A549 (cell line): Measurements from ENCODE around the gene C1orf146.

Source experiments
- JUNB ChIP-seq: fragments of >200 bp; sonication (Bioruptor Twin); formaldehyde crosslinking; IDR thresholded peaks from 2 replicates; pipeline ENCODE4 v1.6.1; 2016
- KDM1A ChIP-seq: fragments of 200-600 bp; sonication (generic); IDR thresholded peaks from 2 replicates; pipeline ENCODE4 v1.6.1; 2016; ENCODE audit warnings: low read depth, mild to moderate bottlenecking
- MAX ChIP-seq: IDR thresholded peaks from 2 replicates; pipeline ENCODE4 v1.6.1; 2012
- RCOR1 ChIP-seq: fragments of 150-350 bp; IDR thresholded peaks from 2 replicates; pipeline ENCODE4 v1.6.1; 2014; ENCODE audit warnings: antibody characterized with exemption, low read length, low read depth
- RFX5 ChIP-seq: fragments of 450-650 bp; IDR thresholded peaks from 2 replicates; pipeline ENCODE4 v1.7.1; 2014; ENCODE audit warnings: antibody characterized with exemption, mild to moderate bottlenecking, moderate library complexity
- SREBF2 ChIP-seq: fragments of 450-650 bp; IDR thresholded peaks from 2 replicates; pipeline ENCODE4 v1.6.1; 2014; ENCODE audit warnings: mild to moderate bottlenecking, moderate library complexity
- TF ChIP-seq, protein P1 (sequence below): fragments of >200 bp; sonication (Bioruptor Twin); formaldehyde crosslinking; IDR thresholded peaks from 3 replicates; pipeline ENCODE4 v1.5.1; 2016

DNA sequence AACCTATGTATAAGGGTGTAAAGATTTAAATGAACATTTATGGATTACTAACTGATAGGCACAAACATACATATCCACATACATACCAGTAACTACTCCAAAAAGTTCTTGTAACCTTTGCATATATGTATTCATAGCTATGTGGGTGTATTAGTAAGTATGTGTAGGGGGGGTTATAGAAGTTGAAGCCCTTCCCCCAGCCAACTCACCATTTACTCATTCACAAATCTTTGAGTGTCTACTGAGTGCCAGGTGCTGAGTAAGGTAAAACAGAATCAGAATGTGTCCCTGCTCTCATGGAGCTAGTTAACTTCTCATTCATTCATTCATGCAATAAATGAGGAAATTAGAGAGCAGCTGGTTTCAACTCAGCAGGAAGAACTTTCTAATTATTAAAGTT is 1.3 kb downstream of the C1orf146 start:
- TF ChIP-seq, protein P1, sequence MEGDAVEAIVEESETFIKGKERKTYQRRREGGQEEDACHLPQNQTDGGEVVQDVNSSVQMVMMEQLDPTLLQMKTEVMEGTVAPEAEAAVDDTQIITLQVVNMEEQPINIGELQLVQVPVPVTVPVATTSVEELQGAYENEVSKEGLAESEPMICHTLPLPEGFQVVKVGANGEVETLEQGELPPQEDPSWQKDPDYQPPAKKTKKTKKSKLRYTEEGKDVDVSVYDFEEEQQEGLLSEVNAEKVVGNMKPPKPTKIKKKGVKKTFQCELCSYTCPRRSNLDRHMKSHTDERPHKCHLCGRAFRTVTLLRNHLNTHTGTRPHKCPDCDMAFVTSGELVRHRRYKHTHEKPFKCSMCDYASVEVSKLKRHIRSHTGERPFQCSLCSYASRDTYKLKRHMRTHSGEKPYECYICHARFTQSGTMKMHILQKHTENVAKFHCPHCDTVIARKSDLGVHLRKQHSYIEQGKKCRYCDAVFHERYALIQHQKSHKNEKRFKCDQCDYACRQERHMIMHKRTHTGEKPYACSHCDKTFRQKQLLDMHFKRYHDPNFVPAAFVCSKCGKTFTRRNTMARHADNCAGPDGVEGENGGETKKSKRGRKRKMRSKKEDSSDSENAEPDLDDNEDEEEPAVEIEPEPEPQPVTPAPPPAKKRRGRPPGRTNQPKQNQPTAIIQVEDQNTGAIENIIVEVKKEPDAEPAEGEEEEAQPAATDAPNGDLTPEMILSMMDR = no peak
- no peak for TF ChIP-seq MAX
- no peak for TF ChIP-seq SREBF2
- TF ChIP-seq RCOR1 = no peak
- TF ChIP-seq KDM1A = no peak
- no peak for TF ChIP-seq JUNB
- no peak for TF ChIP-seq RFX5
